Lung (tissue), 16 donors: ENCODE results near the gene SMIM12. TPM values are rescaled to one million over a fixed set of nuclear protein-coding genes. Genes with fewer than 3 reads are reported as not detected.
A peak's percentile ranks its signal among the peaks of the same experiment; 100 is the strongest.

Experiments
- ATAC-seq: fragments of 200-7000 bp; cut with Tn5 transposase; one replicate; pipeline ENCODE4 v1.9.1; 2020; ENCODE audit warnings: moderate number of reproducible peaks; ENCODE audit not compliant: insufficient read depth, low FRiP score
- DNase-seq, 3 donors: peaks; one replicate each; pipeline ENCODE4 v3.0.0-alpha.2; 2013 to 2017
- H3K27ac ChIP-seq, 2 donors: one replicate each; pipeline ENCODE4 v1.5.1; 2013; ENCODE audit warnings: mild to moderate bottlenecking in 2 of 2, moderate library complexity in 2 of 2, control low read depth in 1 of 2, inconsistent platforms in 1 of 2, low read depth in 1 of 2, low read length in 1 of 2
- H3K27me3 ChIP-seq, 3 donors: one replicate each; pipeline ENCODE4 v1.5.1; 2013; ENCODE audit warnings: low read length in 2 of 3; ENCODE audit not compliant: control insufficient read depth in 3 of 3, insufficient read depth in 3 of 3
- H3K36me3 ChIP-seq, 4 donors: one replicate each; pipeline ENCODE4 v1.5.1; 2013; ENCODE audit warnings: low read length in 4 of 4, mild to moderate bottlenecking in 1 of 4, moderate library complexity in 1 of 4; ENCODE audit not compliant: control insufficient read depth in 4 of 4, insufficient read depth in 4 of 4
- H3K4me1 ChIP-seq, 5 donors: one replicate each; pipeline ENCODE4 v1.5.1; 2013; ENCODE audit warnings: low read length in 5 of 5, mild to moderate bottlenecking in 2 of 5, moderate library complexity in 1 of 5; ENCODE audit not compliant: control insufficient read depth in 5 of 5, insufficient read depth in 5 of 5
- H3K4me3 ChIP-seq: one replicate; pipeline ENCODE4 v1.5.1; 2013; ENCODE audit warnings: mild to moderate bottlenecking, control low read depth, moderate library complexity
- H3K9ac ChIP-seq, 2 donors: one replicate each; pipeline ENCODE4 v1.5.1; 2013; ENCODE audit warnings: low read length in 2 of 2, control low read depth in 1 of 2; ENCODE audit not compliant: insufficient read depth in 1 of 2
- H3K9me3 ChIP-seq, 4 donors: one replicate each; pipeline ENCODE4 v1.5.1; 2013; ENCODE audit warnings: low read length in 3 of 4, mild to moderate bottlenecking in 1 of 4, moderate library complexity in 1 of 4; ENCODE audit not compliant: control insufficient read depth in 4 of 4, insufficient read depth in 3 of 4
- WGBS, 2 donors: extraction: QIAGEN DNeasy Blood & Tissue Kit; methylation state at CpG; one replicate each; pipeline ENCODE4 v1.1.7; 2013; 5-methylcytosine and 5-hydroxymethylcytosine counted together
- long read RNA-seq, 5 donors: transcript quantifications; one replicate each; lab custom pipeline, GENCODE V29; 2026
- polyA plus RNA-seq, 2 donors: library from polyadenylated mRNA; stranded (reverse); fragments of 200-250 nt; gene quantifications; one replicate each; pipeline ENCODE4 v1.2.1, GENCODE V29; 2013
- total RNA-seq, 2 donors: library from RNA; depleted of rRNA in 1 of 2; stranded (reverse); fragments of >200 nt in 1 of 2; gene quantifications; one replicate each; pipeline ENCODE4 v1.2.1, GENCODE V29; 2014 to 2021
- TF ChIP-seq, protein P1 (sequence below): IDR thresholded peaks from 2 replicates; pipeline ENCODE4 v1.5.1; 2012; ENCODE audit warnings: mild to moderate bottlenecking; ENCODE audit errors: control extremely low read depth, extremely low read depth
- donor health status: control.
- donor health status: control.
- donor health status: Bipolar disorder and iron deficiency.
- donor health status: healthy.
- donor health status: DM: yes; HTN: yes; CAD: no.

Gene SMIM12, protein sequence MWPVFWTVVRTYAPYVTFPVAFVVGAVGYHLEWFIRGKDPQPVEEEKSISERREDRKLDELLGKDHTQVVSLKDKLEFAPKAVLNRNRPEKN
- total RNA-seq (10 to 100 TPM; 19.5 to 50.8 TPM), polyA plus RNA-seq (10 to 100 TPM; 17.9 to 67.8 TPM)
- long read RNA-seq, donor 1, transcript SMIM12-206 (2 exons, 3,454 nt) = major isoform, 27 of 55 reads
- long read RNA-seq, donor 1, partial matches to known transcripts = 27 of 55 reads
- long read RNA-seq, donor 1, other reads (novel, unspliced or antisense) = 0 of 55 reads
- long read RNA-seq, donor 2, transcript SMIM12-206 (2 exons, 3,454 nt) = major isoform, 7 of 32 reads
- long read RNA-seq, donor 2, partial matches to known transcripts = 25 of 32 reads
- long read RNA-seq, donor 2, other reads (novel, unspliced or antisense) = 0 of 32 reads
- long read RNA-seq, donor 3, transcript SMIM12-206 (2 exons, 3,454 nt) = major isoform, 10 of 13 reads
- long read RNA-seq, donor 3, partial matches to known transcripts = 0 of 13 reads
- long read RNA-seq, donor 3, other reads (novel, unspliced or antisense) = 0 of 13 reads
- long read RNA-seq, donor 4, transcript SMIM12-206 (2 exons, 3,454 nt) = major isoform, 5 of 6 reads
- long read RNA-seq, donor 4, partial matches to known transcripts = 0 of 6 reads
- long read RNA-seq, donor 4, other reads (novel, unspliced or antisense) = 0 of 6 reads
- long read RNA-seq, donor 5, transcript SMIM12-206 (2 exons, 3,454 nt) = major isoform, 25 of 26 reads
- long read RNA-seq, donor 5, partial matches to known transcripts = 0 of 26 reads
- long read RNA-seq, donor 5, other reads (novel, unspliced or antisense) = 0 of 26 reads

GRCh38 chr1:34859446-34860200, at the start of gene SMIM12:
Gene SMIM12, minus strand, starts transcription at chr1:34859749. Its CDS starts 3,772 bp downstream, at chr1:34855977.
- Histone ChIP-seq H3K36me3 (peaks cover 7 to 14% (median 10%) of the 10 kb centered on the region in 4 donors), H3K4me1 (peaks cover 0 to 14% (median 10%) of the 10 kb centered on the region in 5 donors), H3K4me3 (peak within 1 kb of the TSS; percentile 78), H3K9me3 (no peaks in the 10 kb centered on the region), H3K9ac (peak within 1 kb of the TSS; percentile 73 to 82), H3K27me3 (peaks cover 0 to 7% (median 0%) of the 10 kb centered on the region in 3 donors), H3K27ac (peak within 1 kb of the TSS; percentile 74 to 88)
- WGBS, 2 donors = 1 to 2% methylated on average over 47 of the region's 47 CpGs
- TF ChIP-seq, protein P1, sequence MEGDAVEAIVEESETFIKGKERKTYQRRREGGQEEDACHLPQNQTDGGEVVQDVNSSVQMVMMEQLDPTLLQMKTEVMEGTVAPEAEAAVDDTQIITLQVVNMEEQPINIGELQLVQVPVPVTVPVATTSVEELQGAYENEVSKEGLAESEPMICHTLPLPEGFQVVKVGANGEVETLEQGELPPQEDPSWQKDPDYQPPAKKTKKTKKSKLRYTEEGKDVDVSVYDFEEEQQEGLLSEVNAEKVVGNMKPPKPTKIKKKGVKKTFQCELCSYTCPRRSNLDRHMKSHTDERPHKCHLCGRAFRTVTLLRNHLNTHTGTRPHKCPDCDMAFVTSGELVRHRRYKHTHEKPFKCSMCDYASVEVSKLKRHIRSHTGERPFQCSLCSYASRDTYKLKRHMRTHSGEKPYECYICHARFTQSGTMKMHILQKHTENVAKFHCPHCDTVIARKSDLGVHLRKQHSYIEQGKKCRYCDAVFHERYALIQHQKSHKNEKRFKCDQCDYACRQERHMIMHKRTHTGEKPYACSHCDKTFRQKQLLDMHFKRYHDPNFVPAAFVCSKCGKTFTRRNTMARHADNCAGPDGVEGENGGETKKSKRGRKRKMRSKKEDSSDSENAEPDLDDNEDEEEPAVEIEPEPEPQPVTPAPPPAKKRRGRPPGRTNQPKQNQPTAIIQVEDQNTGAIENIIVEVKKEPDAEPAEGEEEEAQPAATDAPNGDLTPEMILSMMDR = peak; percentile 87
- DNase-seq = peak; percentile 90 to 94 (median 90)
- ATAC-seq = peak; percentile 98

- Histone ChIP-seq H3K36me3 (no peaks in the 10 kb centered on the region), H3K27ac (no peak overlapping the region), H3K4me3 (no peak overlapping the region), H3K4me1 (no peaks in the 10 kb centered on the region), H3K9me3 (no peaks in the 10 kb centered on the region), H3K9ac (no peak overlapping the region), H3K27me3 (peaks cover 0 to 4% (median 0%) of the 10 kb centered on the region in 3 donors)
- DNase-seq (no peak), ATAC-seq (no peak)
- 56 to 65% methylated on average over 3 of the region's 3 CpGs for WGBS, 2 donors
- TF ChIP-seq, protein P1 = no peak
Observed at GRCh38 chr1:34908369-34908768, 48.8 kb upstream of the SMIM12 start.

- Histone ChIP-seq H3K9ac (no peak overlapping the region), H3K4me1 (no peaks in the 10 kb centered on the region), H3K27ac (no peak overlapping the region), H3K4me3 (no peak overlapping the region), H3K36me3 (no peaks in the 10 kb centered on the region), H3K27me3 (peaks cover 0 to 4% (median 0%) of the 10 kb centered on the region in 3 donors), H3K9me3 (no peaks in the 10 kb centered on the region)
- TF ChIP-seq, protein P1 = no peak
- ATAC-seq (no peak), DNase-seq (no peak)
- 67 to 70% methylated on average over 5 of the region's 5 CpGs for WGBS, 2 donors
Observed at GRCh38 chr1:34907487-34908090, 48.0 kb upstream of the SMIM12 start.
